ENCODE measurements around the gene AMOT. TPM values are rescaled to one million over a fixed set of nuclear protein-coding genes. Genes with fewer than 3 reads are reported as not detected.

AMOT gene
- total RNA-seq, 1 experiment from 2014 or later, result 4.0 TPM

- CTCF ChIA-PET, result no interaction called here
- ATAC-seq, result no peak
- no peaks in the 10 kb centered on the region for H3K27me3 ChIP-seq (ENCODE audit: control insufficient read depth, insufficient read depth, low read length)
- POLR2A ChIA-PET, result no interaction called here
- no peaks in the 10 kb centered on the region for H3K36me3 ChIP-seq (ENCODE audit: control insufficient read depth, insufficient read depth, low read length)
- no peak overlapping the region for H3K4me3 ChIP-seq (ENCODE audit: low read depth in 2 of 2, low read length in 2 of 2)
- no peak for TF ChIP-seq POLR2AphosphoS5 (IDR thresholded peaks at IDR 0.05; ENCODE audit: low read depth, low read length)
- no peak for TF ChIP-seq CTCF (IDR thresholded peaks at IDR 0.05)
- no peak for TF ChIP-seq TCF7L2 (IDR thresholded peaks at IDR 0.05; ENCODE audit: low read depth, low read length)
- TF ChIP-seq REST (IDR thresholded peaks at IDR 0.05; ENCODE audit: insufficient read depth in 1 of 2, low read depth in 2 of 2, low read length in 1 of 2), result no peak
- TF ChIP-seq SIN3A (IDR thresholded peaks at IDR 0.05; ENCODE audit: borderline replicate concordance, insufficient read depth, low read depth, low read length), result no peak
- H3K4me1 ChIP-seq (ENCODE audit: control insufficient read depth, insufficient read depth, low read length), result no peaks in the 10 kb centered on the region
- BruUV-seq (replicated peaks), result no TSS peak
- intact Hi-C loops (cut with micrococcal nuclease; ENCODE audit: unreplicated experiment) (no loop called here), in situ Hi-C loops (cut with HindIII; ENCODE audit: low pct_unique_long_range_greater_than_20kb, low sequenced_read_pairs) (no loop called here)
- DNase-seq (ENCODE audit: low read depth, low spot score), result no peak
- H3K27ac ChIP-seq (ENCODE audit: low read length), result no peak overlapping the region
- H3K9me3 ChIP-seq (ENCODE audit: control insufficient read depth, insufficient read depth, low read depth, low read length), result no peaks in the 10 kb centered on the region
These were observed 12.2 kb upstream of the AMOT start for GRCh38 chrX:112852851-112853250.

- DNase-seq (ENCODE audit: low read depth, low spot score) (no peak), ATAC-seq (no peak)
- no peak overlapping the region for H3K4me3 ChIP-seq (ENCODE audit: low read depth in 2 of 2, low read length in 2 of 2)
- H3K27ac ChIP-seq (ENCODE audit: low read length), result no peak overlapping the region
- in situ Hi-C loops (cut with HindIII; ENCODE audit: low pct_unique_long_range_greater_than_20kb, low sequenced_read_pairs), result no loop called here
- TF ChIP-seq REST (IDR thresholded peaks at IDR 0.05; ENCODE audit: insufficient read depth in 1 of 2, low read depth in 2 of 2, low read length in 1 of 2) (no peak), TCF7L2 (IDR thresholded peaks at IDR 0.05; ENCODE audit: low read depth, low read length) (no peak), POLR2AphosphoS5 (IDR thresholded peaks at IDR 0.05; ENCODE audit: low read depth, low read length) (no peak), SIN3A (IDR thresholded peaks at IDR 0.05; ENCODE audit: borderline replicate concordance, insufficient read depth, low read depth, low read length) (no peak), CTCF (IDR thresholded peaks at IDR 0.05) (no peak)
- POLR2A ChIA-PET, result no interaction called here
- no TSS peak for BruUV-seq (replicated peaks)
- no peaks in the 10 kb centered on the region for H3K27me3 ChIP-seq (ENCODE audit: control insufficient read depth, insufficient read depth, low read length)
- H3K4me1 ChIP-seq (ENCODE audit: control insufficient read depth, insufficient read depth, low read length), result no peaks in the 10 kb centered on the region
- no peaks in the 10 kb centered on the region for H3K36me3 ChIP-seq (ENCODE audit: control insufficient read depth, insufficient read depth, low read length)
- CTCF ChIA-PET, result interaction anchor here (0.6 kb wide), 1 partner anchor 11 kb away, joined by 4 read pairs; no protein-coding TSS in a partner anchor
- no peaks in the 10 kb centered on the region for H3K9me3 ChIP-seq (ENCODE audit: control insufficient read depth, insufficient read depth, low read depth, low read length)
- intact Hi-C loops (cut with micrococcal nuclease; ENCODE audit: unreplicated experiment), result no loop called here
These were observed 11.2 kb upstream of the AMOT start for GRCh38 chrX:112851806-112852205.

Data from Panc1 (cell line).